Activated CD8-positive, alpha-beta memory T cell treated with anti-CD3 and anti-CD28 coated beads for 1 hour (primary cell): ENCODE data around the gene PDRG1.
"Not testable (repeated sequence)": the region's sequence is repeated elsewhere in the genome, so short reads cannot be mapped to it uniquely, and the experiment has no call there.

Source experiments
- DNase-seq, 2 donors: peaks; one replicate each; pipeline ENCODE4 v3.0.0-alpha.2; 2020; ENCODE audit warnings: low read depth in 1 of 2; ENCODE audit errors: extremely low read depth in 1 of 2

The PDRG1 gene

DNA sequence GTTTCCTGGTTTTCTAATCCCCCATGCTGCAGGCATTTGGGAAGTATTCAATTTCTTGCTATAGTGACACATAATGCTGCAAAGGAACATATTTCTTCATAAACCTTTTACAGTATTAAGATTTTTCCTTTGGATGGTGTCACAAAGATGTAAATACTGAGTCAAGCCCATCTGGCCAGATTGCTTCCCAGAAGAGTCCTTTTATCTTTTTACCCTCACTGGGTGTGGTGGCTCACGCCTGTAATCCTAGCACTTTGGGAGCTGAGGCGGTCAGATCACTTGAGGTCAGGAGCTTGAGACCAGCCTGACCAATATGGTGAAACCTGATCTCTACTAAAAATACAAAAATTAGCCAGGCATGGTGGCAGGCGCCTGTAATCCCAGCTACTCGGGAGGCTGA lies 22.2 kb downstream of the PDRG1 start:
- DNase-seq, result not testable (repeated sequence)

DNA sequence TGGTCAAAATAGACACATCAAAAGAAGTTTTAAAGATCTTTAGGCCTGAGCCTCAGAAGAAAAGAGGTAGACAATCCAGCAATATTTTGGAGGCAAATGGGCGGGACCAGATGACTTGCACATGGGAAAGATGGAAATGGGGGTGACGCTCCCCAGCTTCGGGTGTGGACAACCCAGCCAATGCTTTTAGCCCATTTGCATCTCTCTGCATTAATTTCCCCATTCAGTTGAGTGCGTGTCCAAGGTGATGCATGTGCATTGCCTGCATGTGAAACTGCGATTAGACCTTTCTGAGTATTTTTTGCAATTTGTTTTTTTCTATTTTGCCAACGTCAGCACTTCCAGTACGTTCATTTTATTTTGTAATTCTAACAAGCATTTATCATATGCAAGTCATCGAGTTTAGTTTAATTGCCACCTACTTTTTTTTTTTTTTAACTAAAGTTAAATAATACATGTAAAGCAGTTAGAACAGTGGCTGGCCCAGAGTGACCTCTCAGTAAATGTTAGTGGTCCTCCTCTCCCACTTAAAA lies 24.2 kb downstream of the PDRG1 start:
- no peak for DNase-seq

DNA sequence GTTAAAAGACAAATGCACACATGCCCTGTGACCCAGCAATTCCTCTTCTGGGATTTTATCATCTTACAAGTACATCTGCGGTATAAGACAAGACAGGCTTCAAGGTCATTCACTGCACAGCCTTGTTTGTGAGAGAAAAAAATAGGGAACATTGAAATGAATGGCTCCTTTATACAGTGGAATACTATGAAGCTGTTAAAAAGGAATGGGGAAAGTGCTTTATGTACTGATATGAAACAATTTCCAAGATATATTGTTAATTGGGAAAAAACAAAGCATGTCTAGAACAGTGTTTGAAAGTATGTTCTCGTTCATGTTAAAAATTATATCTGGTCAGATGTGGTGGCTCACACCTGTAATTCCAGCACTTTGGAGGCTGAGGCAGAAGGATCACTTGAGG lies 25.4 kb downstream of the PDRG1 start:
- DNase-seq, result no peak

DNA sequence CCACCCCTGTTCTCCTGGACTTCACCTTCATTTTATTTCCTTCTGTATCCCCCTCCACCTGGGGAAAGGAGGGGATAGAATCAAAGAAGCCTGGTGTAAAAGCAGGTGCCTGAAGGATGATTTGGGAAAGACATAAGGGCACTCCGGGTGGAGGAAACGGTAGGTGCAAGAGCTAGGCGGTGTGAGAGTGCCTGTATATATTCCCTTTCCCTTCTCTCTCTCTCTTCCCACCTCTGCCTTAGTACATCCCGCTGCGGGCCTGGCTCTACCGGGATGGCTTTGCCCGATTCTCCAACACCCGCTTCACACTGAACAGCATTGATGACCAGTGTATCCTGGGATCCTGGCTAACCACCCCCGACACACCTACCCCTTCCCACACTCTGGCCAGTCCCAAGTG lies 26.2 kb downstream of the PDRG1 start:
- no peak for DNase-seq

DNA sequence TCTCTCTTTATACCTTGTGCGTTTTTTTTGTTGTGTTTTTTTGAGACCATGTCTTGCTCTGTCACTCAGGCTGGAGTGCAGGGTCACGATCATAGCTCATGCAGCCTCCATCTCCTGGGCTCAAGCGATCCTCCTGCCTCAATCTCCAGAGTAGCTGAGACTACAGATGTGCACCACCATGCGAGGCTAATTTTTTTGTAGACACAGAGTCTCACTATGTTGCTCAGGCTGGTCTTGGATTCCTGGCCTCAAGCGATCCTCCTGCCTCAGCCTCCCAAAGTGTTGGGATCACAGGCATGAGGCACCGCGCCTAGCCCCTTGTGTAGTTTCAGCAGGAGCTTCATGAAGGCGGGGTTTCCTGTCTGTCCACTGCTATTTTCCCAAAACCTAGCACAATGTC lies 27.3 kb downstream of the PDRG1 start:
- no peak for DNase-seq

DNA sequence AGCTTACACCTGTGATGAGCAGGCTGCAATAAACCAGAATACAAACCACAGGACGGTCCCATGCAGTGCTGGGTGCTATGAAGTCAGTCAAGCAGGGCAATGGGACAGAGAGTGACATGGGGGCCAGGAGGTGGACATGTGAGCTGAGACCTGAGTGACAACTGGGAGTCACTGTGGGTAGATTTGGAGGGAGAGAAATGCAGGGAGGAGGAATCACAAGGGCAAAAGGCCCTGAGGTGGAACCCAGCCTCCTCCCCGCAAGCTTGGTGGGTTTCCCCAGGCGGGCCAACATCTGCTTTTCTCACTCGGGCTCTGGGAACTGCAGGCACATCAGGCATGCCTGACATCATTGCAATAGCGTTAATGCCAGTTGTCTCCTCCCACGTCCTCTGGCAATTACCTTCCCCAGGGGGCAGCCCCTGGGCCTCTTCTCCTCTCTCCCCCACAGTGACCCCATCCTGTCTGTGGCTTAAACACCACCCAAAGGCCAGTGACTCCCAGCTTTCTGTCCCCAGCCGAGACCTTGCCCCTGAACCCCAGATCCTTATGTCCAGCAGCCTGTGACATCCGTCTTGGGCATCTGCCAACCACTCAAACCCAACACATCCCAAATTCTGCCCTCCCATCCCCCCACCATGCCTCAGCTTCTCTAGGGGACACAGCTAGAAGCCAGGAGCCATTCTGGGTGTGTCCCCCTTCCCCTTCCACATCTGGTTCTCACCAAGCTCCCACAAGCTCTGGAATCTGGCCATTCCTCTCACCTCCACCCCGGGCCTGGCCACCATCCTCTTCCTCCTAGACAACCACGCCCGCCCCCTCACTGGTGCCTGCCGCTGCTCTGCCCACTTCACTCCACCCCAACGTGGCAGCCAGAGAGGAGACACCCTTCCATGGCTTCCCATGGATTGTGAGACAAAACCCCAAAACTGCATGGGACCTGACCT lies 28.2 kb downstream of the PDRG1 start:
- no peak for DNase-seq

DNA sequence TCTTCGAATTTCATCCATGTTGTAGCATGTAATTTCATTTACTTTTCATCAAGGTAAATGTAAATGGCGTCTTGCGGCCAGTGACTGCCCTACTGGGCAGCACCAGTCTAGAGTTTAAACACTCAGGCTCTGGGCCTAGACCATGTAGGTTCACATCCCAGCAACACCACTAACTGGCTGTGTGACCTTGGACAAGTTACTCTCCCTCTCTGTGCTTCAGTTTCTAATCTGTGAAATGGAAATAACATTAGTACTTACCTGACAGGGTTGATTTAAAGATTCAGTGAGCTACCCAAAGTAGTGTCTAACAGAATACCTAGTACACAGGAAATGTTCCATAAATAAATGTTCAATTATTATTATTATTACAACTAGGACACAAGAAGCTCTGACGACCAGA lies 29.3 kb downstream of the PDRG1 start:
- DNase-seq, result no peak

DNA sequence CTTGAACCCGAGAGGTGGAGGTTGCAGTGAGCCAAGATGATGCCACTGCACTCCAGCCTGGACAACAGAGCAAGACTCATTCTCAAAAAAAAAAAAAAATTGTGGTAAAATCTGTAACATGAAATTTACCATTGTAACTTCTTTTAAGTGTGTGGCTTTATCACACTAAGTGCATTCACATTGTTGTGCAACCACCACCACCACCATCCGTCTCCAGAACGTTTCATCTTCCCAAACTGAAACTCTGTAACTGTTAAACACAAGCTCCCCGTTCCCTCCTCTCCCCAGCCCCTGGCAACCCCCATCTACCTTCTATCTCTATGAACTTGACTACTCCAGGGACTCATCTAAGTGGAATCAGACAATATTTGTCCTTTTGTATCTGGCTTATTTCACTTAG lies 29.7 kb downstream of the PDRG1 start:
- DNase-seq, result no peak

DNA sequence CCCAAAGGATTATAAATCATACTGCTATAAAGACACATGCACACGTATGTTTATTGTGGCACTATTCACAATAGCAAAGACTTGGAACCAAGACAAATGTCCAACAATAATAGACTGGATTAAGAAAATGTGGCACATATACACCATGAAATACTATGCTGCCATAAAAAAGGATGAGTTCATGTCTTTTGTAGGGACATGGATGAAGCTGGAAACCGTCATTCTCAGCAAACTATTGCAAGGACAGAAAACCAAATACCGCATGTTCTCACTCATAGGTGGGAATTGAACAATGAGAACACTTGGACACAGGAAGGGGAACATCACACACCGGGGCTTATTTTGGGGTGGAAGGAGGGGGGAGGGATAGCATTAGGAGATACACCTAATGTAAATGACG lies 30.4 kb downstream of the PDRG1 start:
- DNase-seq, result not testable (repeated sequence)

DNA sequence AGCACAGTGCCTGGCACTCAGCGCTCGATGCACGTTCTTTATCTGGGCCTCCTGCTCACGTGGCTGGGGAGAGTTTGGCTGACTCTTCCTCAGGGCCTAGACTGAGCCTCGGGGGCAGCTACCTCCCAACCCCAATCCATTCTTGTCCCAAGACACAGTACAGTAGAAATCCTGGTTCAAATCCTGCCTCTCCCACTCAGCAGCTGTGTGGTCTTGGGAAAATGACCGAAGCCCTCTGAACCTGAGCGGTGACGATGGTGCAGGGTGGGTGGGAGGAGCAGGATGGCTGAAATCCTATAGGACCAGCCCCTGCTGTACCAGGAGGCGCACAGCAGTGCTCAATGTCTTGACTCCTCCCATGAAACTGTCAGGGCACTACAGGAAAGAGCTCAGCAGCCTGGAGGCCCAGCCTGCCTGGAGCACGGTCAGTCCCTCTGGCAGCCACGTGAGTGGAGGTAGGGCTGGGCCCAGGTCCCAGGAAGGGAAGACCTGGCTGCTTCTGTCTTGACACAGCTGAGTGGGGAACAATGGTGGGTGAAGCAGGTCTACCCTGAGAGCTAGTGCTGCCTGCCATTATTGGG lies 31.5 kb downstream of the PDRG1 start:
- no peak for DNase-seq

DNA sequence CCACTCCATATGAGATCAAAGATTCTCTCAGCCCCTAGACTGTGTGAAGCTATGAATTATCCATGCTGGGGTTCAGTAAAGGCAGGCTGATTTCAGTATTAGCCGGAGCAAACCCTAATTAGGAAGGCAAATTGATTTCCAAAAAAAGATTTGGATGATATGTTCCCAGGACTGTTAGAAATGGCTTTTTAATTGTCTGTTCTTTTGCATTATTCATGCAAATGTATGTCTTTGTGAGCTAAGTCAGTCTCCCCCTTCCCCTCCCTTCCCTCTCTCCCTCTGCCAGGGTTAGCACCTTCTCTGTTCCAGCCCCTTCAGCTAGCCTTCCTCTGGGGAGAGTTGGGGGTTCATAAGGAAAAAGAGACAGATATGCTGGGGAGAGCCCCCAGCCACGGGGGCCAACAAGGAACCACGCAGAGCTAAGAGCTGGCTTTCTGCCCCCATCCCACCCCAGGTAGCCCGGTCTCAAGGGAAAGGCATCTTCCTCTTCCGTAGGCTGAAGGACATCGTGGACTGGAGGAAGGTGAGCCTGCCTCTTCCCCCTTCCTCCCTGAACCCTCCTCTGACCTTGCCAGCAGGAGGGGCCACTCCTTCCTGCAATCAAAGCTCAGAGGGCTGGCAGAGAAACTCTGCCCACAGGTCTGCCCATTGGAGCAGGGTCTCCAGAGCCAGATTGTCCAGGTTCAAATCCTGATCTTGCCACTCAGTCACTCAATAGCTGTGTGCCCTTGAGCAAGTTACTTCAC lies 32.3 kb downstream of the PDRG1 start:
- DNase-seq, result no peak

DNA sequence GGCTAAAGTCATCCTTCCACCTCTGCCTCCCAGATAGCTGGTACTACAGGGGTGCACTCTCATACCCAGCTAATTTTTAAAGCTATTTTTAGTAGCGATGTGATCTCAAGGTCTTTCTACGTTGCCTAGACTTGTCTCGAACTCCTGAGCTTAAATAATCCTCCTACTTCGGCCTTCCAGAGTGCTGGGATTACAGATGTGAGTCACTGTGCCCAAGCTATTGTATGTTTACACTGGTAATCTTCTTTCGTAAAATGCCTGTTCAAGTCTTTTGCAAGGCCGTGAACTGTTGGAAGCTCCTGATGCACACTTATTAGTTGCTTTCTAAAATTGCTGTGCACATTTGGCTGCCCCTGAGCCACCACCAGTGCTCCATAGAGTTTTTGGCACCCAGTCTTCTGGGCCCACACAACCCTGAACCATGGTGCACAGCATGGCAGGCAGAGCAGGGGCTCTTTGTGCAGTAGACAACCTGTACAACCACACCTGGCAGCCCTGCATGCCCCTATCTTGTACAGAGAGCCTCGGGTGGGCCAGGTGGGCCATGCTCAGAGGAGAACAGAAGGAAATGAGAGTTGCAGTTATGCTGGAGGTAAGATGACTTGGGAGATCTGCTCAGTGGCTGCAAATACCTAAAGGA lies 33.3 kb downstream of the PDRG1 start:
- no peak for DNase-seq

DNA sequence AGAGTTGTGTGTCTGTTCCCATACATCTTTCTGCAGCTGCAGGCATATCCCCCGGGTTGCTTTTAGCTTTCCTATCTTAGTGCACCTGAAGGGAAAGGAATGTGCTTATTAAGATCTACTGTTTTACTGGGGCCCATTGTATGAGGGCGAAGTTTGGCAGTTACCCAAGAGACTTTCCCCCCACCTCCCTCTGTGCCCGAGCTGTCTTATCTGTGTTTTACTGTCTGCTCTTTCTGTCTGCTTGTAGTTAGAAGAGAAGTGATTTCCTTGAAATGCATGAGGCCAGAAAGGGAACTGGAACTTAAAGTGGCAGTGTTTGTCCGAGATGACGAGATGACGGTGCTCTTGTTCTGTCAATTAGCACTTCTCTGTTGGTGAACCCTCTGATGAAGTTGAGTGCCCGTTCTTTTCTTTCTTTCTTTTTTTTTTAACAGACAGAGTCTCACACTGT lies 33.9 kb downstream of the PDRG1 start:
- DNase-seq, result not testable (repeated sequence)

DNA sequence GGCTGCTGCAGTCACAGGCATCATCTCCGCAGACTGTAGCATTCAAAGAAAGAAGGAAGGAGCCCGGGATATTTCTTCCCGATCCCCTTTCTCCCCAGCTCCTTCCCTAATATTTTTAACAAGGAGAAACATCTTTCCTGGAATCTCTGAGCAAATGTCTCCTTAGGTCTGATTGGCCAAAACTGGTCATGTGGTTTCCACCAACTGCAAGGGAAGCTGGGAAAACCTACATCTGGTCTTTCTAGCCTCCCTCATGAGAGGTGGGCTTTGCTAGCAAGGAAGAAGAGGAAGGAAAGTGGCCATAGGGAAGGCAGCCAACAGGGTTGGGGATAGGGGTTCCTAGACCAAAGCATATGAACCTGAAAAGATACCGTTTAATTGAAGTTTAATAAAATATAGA lies 35.1 kb downstream of the PDRG1 start:
- no peak for DNase-seq

DNA sequence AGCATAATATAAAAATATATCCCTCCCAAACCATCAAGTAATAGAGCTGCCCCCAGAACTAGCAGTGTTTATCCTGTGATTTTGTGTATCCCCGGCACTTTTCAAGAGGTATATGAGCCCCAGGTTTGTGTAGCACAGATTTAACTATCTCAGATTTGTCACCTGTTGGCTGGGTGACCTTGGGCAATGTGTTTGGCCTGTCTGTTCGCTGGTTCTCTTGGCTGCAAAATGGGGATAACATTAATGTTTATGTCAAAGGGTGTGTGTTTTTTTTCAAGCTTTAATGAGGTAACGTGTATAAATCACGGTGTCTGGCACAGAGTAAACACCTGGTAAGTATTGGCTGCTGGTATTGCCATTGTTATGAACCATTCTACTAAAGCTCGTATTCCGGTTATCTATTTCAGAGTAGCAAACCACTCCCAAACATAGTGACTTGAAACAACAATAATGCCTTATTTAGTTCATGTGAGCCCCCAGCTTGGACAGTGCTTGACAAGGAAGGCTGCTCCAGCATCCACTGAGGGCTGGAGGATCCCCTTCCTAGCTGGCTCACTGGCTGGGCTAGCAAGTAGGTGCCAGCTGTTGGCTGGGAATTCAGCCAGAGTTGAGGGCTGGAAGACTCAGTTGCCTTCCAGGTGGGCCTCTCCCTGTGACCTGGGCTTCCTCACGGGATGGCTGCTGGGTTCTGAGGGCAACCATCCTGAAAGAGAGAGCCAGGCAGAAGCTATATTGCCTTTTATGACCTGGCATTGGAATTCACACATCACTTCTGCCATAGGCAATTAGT lies 36.2 kb downstream of the PDRG1 start:
- DNase-seq, result no peak

DNA sequence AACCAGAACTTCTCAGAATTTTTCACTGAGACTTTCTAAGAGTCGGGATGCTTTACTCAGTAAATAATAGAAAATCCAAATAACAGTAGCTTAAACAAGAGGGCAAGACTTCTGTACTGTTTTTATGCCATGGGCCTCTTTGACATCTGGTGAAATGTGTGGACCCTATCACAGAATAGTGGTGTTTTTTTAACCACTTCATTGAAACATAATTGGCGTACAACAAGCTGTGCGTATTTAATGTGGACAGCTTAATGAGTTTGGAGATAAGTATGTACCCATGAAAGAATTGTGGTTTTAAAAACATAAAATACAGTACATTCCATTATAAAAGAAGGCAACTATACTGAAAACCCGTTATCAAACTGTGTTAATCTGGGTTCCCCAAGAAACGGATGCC lies 37.7 kb downstream of the PDRG1 start:
- DNase-seq, result no peak

DNA sequence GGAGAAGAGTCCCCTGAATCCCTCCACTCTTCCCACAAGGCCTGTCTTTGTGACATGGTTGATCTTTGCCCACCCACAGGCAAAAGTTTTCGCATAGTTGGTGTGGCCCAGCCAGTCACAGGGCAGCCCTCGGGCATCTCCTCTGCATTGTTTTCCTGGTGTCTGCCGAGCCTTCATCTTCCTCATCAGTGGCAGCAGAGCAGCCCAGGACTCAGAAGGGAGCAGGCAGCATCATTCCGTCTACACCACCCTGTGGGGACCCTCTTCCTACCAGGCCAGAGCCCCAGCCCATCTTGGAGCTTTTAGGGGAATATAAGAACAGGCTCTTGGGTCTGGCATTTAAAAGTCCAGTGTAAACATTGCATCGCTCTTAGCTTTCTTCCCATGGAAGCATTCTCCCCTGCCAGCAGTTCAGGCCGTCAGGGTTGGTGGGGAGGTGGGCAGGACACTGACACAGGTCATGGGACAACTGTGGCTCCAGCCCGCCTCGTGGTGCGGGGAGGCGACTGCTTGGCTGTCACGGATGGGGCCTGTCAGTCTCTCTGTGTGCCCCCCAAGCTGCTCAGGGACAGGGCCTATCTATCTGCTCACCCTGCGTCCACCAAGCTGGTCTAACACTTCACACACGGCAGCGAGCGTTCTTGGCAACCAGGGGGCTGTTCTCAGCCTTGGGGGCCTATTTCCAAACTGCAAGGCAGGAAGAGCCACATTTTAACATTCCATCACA lies 38.3 kb downstream of the PDRG1 start:
- no peak for DNase-seq

DNA sequence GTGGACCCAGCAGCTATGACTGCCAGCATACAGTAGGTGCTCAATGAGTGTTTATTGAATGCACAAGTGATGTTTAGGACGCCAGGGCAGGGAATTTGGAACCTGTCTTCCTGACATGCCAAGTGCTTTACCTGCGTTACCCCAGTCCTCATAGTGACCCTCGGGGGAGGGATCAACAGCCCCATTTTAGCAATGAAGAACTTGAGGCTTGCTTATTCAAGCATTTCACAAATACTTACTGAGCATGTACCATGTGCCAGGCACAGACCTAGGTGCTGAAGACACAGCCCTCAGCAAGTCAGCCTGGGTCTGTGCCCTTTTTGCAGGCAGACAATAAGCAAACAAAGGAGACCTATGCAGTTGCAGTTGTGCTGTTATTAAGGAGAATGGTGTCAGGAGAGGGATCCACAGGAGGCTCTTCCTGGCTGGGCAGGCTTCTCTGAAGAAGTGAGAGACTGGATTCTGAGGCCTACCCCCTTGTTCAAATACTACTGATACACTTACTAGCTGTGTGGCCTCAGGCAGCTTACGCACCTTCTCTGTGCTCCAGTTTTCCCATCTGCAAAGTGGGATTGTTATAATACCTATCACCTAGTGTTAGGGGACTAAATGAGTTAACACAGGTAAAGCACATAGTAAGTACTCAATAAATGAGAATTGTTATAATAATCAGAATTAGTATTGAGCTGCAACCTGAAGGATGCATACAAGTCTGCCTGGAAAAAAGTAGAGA lies 41.6 kb downstream of the PDRG1 start:
- no peak for DNase-seq
